ENCODE data around the gene TMEM14A. TPM values are rescaled to one million over a fixed set of nuclear protein-coding genes. Genes with fewer than 3 reads are reported as not detected.

The TMEM14A gene, protein sequence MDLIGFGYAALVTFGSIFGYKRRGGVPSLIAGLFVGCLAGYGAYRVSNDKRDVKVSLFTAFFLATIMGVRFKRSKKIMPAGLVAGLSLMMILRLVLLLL
- total RNA-seq (ENCODE audit: low replicate concordance): 13.0 and 26.0 TPM in 2 replicates

DNA sequence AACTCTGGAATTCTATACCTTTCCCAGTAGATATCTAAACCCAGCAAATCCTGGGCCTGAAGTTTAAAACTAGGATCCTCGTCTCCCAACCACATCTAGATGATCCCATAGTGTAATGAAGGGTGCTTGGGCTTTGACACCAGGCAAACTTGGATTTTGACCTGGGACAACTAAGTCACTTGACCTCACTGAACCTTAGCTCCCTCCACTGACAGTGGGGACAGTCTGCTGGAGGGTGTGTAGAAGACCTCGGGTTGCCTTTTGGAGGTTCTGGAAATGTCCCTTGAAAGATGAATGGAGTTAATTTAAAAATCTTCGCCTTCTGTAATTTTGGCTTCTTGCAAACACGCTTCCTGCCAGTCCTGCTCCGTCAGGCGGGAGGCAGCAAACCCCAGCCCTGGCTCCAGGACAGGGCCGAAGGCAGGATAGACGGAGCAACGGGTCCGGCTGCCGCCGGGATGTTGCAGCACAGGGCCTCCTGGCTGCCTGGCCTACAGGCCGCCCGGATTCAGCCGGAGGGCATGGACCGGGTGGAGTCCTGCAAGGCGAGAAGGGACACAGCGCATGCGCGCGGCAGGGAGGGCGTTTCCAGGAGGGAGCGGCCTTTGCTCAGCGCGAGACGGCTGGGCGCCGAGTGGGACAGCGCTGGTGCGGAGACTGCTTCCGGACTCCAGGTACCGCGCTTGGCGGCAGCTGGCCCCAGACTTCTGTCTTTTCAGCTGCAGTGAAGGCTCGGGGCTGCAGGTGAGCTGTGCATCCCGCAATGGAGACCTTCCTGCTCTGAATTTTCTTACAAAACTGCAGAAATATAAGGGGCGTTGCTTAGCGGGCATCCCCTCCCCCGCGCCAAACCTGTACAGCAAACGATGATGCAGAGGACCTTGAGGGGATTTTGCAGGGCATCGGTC lies at the start of gene TMEM14A:
TMEM14A (plus strand) TSS at position 612 of the 908 bp plus-strand sequence. CDS start 5,990 bp downstream, outside the sequence.

Other genes starting within 250 kb of the TMEM14A start
- gene TRAM2, start 94.1 kb upstream of the TMEM14A start, total RNA-seq (ENCODE audit: low replicate concordance): 58.9 and 74.5 TPM in 2 replicates
- gene GSTA2, start 92.4 kb downstream of the TMEM14A start, total RNA-seq (ENCODE audit: low replicate concordance): not detected in 2 replicates
- not detected in 2 replicates for gene GSTA1, start 132.7 kb downstream of the TMEM14A start, total RNA-seq (ENCODE audit: low replicate concordance)
- gene GSTA5, start 169.7 kb downstream of the TMEM14A start, total RNA-seq (ENCODE audit: low replicate concordance): not detected in 2 replicates
- not detected in 2 replicates for gene GSTA3, start 238.6 kb downstream of the TMEM14A start, total RNA-seq (ENCODE audit: low replicate concordance)

Measured in smooth muscle cell of the coronary artery (primary cell).